Endothelial cell of umbilical vein (primary cell): ENCODE measurements around the gene ACOT7. TPM values are rescaled to one million over a fixed set of nuclear protein-coding genes. Genes with fewer than 3 reads are reported as not detected.

Experiments used
- BruUV-seq: library from RNA; stranded (reverse); fragments of 400-500 nt; replicated peaks from 2 replicates; lab custom pipeline; 2021; lab: Mats Ljungman, UMichigan
- CTCF ChIA-PET: fragments of 300-600, 350-600 bp; sonication (Branson Sonifier 250); formaldehyde crosslinking; loops from one replicate; lab custom pipeline; 2021; ENCODE audit warnings: antibody characterized with exemption, inconsistent platforms; lab: Charles Lee
- POLR2A ChIA-PET: fragments of 300-600, 350-600 bp; sonication (Branson Sonifier 250); formaldehyde crosslinking; loops from one replicate; lab custom pipeline; 2021; ENCODE audit warnings: antibody characterized with exemption, inconsistent platforms; lab: Charles Lee
- DNase-seq: peaks from one replicate; pipeline ENCODE4 v3.0.0-alpha.2; 2011; ENCODE audit warnings: low read depth, low spot score
- FAIRE-seq: peaks from 2 replicates; lab custom pipeline; 2011; peaks lifted over from hg19 to GRCh38; lab: Jason Lieb, UNC
- H2AFZ ChIP-seq: 2 replicates; pipeline ENCODE4 v1.6.0; 2012; ENCODE audit warnings: low read depth, low read length, control low read depth, inconsistent platforms
- H3K27ac ChIP-seq: 2 replicates; pipeline ENCODE4 v1.5.1; 2011; ENCODE audit warnings: low read depth, mild to moderate bottlenecking, control low read depth, low read length, moderate library complexity; ENCODE audit not compliant: insufficient read depth
- H3K27me3 ChIP-seq, 2 experiments: 2 replicates each; pipeline versions ENCODE4 v1.6.0 to v1.6.1; 2011; ENCODE audit warnings: low read length in 2 of 2, mixed read lengths in 1 of 2; ENCODE audit not compliant: control insufficient read depth in 2 of 2, insufficient read depth in 2 of 2
- H3K36me3 ChIP-seq, 2 experiments: 2 replicates in 1 of 2; 3 replicates in 1 of 2; pipeline ENCODE4 v1.5.1; 2011; ENCODE audit warnings: low read length in 2 of 2, mild to moderate bottlenecking in 1 of 2, moderate library complexity in 1 of 2; ENCODE audit not compliant: control insufficient read depth in 2 of 2, insufficient read depth in 2 of 2; ENCODE audit errors: extremely low read depth in 1 of 2
- H3K4me1 ChIP-seq: 3 replicates; pipeline ENCODE4 v1.5.1; 2011; ENCODE audit warnings: mild to moderate bottlenecking, low read length; ENCODE audit not compliant: control insufficient read depth, insufficient read depth; ENCODE audit errors: extremely low read depth
- H3K4me2 ChIP-seq: 2 replicates; pipeline ENCODE4 v1.6.1; 2011; ENCODE audit warnings: low read length, control low read depth, mixed read lengths; ENCODE audit not compliant: insufficient read depth
- H3K4me3 ChIP-seq, 3 experiments: fragments of 200-600 bp in 1 of 3; sonication (generic), shearing (Covaris generic) in 1 of 3; replicated peaks in 1 of 3; 2 replicates each; pipeline ENCODE4 v1.5.1; 2011 to 2016; ENCODE audit warnings: control low read depth in 3 of 3, low read length in 3 of 3, mild to moderate bottlenecking in 2 of 3, inconsistent platforms in 1 of 3, low read depth in 1 of 3, moderate library complexity in 1 of 3; ENCODE audit not compliant: insufficient read depth in 1 of 3
- H3K79me2 ChIP-seq: 2 replicates; pipeline ENCODE4 v1.6.0; 2012; ENCODE audit warnings: low read length, inconsistent platforms; ENCODE audit not compliant: control insufficient read depth, insufficient read depth
- H3K9ac ChIP-seq: replicated peaks from 2 replicates; pipeline ENCODE3; 2011; ENCODE audit warnings: low read length, control low read depth; ENCODE audit not compliant: insufficient read depth; ENCODE audit errors: extremely low read depth
- H3K9me1 ChIP-seq: replicated peaks from 3 replicates; pipeline ENCODE4 v1.6.0; 2011; ENCODE audit warnings: mild to moderate bottlenecking, low read length; ENCODE audit not compliant: control insufficient read depth, insufficient read depth; ENCODE audit errors: extremely low read depth
- H3K9me3 ChIP-seq: replicated peaks from 2 replicates; pipeline ENCODE4 v1.5.1; 2012; ENCODE audit warnings: low read length, inconsistent platforms; ENCODE audit not compliant: control insufficient read depth, insufficient read depth
- H4K20me1 ChIP-seq: replicated peaks from 2 replicates; pipeline ENCODE3; 2011; ENCODE audit warnings: mild to moderate bottlenecking, low read length; ENCODE audit not compliant: control insufficient read depth, insufficient read depth; ENCODE audit errors: extremely low read depth
- CTCF ChIP-seq, 2 donors: IDR thresholded peaks; 1 replicate in 1 of 2; 2 replicates in 1 of 2; pipeline ENCODE4 v1.5.1; 2011; ENCODE audit warnings: low read length in 2 of 2, mild to moderate bottlenecking in 2 of 2, moderate library complexity in 2 of 2, control low read depth in 1 of 2, inconsistent platforms in 1 of 2, low read depth in 1 of 2; ENCODE audit not compliant: insufficient read depth in 1 of 2; ENCODE audit errors: extremely low read depth in 1 of 2
- EZH2 ChIP-seq: IDR thresholded peaks from 2 replicates; pipeline ENCODE4 v1.6.1; 2012; ENCODE audit warnings: borderline replicate concordance, low read depth, mild to moderate bottlenecking, moderate library complexity, low read length, inconsistent platforms; ENCODE audit not compliant: severe bottlenecking
- FOS ChIP-seq: IDR thresholded peaks from 2 replicates; pipeline ENCODE4 v1.6.1; 2011; ENCODE audit warnings: mild to moderate bottlenecking, low read length, moderate library complexity, borderline replicate concordance; ENCODE audit not compliant: insufficient read depth
- GATA2 ChIP-seq: IDR thresholded peaks from 2 replicates; pipeline ENCODE4 v1.7.0; 2011; ENCODE audit warnings: low read depth, mild to moderate bottlenecking, moderate library complexity, mixed read lengths, low read length; ENCODE audit not compliant: insufficient read length, insufficient read depth
- JUN ChIP-seq: IDR thresholded peaks from 2 replicates; pipeline ENCODE4 v1.6.1; 2011; ENCODE audit warnings: borderline replicate concordance, low read depth; ENCODE audit not compliant: insufficient read length, insufficient read depth
- MAX ChIP-seq: IDR thresholded peaks from 2 replicates; pipeline ENCODE4 v1.6.1; 2011; ENCODE audit not compliant: insufficient read depth, insufficient read length
- MYC ChIP-seq: IDR thresholded peaks from one replicate; pipeline ENCODE4 v1.6.1; 2011; ENCODE audit warnings: mild to moderate bottlenecking, low read depth, low read length
- POLR2A ChIP-seq: IDR thresholded peaks from 2 replicates; pipeline ENCODE4 v1.6.1; 2012; ENCODE audit warnings: low read depth, mild to moderate bottlenecking, control low read depth, low read length
- POLR2AphosphoS5 ChIP-seq: IDR thresholded peaks from 2 replicates; pipeline ENCODE4 v1.6.1; 2012; ENCODE audit warnings: low read depth, mild to moderate bottlenecking, control low read depth, low read length, moderate library complexity; ENCODE audit not compliant: insufficient read depth
- dilution Hi-C: fragments of 300-500 bp; cut with MboI; formaldehyde crosslinking; loops from one replicate; pipeline ENCODE4 v1.15.0; 2019; ENCODE audit warnings: low sequenced_read_pairs; ENCODE audit not compliant: extremely low pct_ligation_motif_present
- intact Hi-C: fragments of 100-400 bp; cut with micrococcal nuclease; formaldehyde crosslinking; loops from one replicate; pipeline ENCODE4 v1.10.0; 2022
- polyA plus RNA-seq, 4 experiments: library from polyadenylated mRNA; depleted of rRNA in 3 of 4; stranded (reverse) in 3 of 4; unstranded in 1 of 4; fragments of >200 nt; gene quantifications; 2 replicates each; pipeline versions ENCODE4 v1.2.1 to v1.2.3, GENCODE V29; 2011 to 2012; ENCODE audit warnings: missing spikeins in 1 of 4
- total RNA-seq: library from RNA; stranded (reverse); gene quantifications from 2 replicates; pipeline ENCODE4 v1.2.3, GENCODE V29; 2021

The ACOT7 gene
- total and polyA plus RNA-seq, 2 donors (not counting 3 experiments of a cell fraction or from before 2014, with no cell fraction given): 69.4 to 105 TPM

- CTCF ChIA-PET: no interaction called here
- Histone ChIP-seq H3K36me3 (no peaks in the 10 kb centered on the region), H3K4me3 (no peak overlapping the region), H3K27me3 (no peaks in the 10 kb centered on the region), H3K9ac (no peak overlapping the region), H3K27ac (no peak overlapping the region), H3K79me2 (no peaks in the 10 kb centered on the region), H3K9me1 (no peaks in the 10 kb centered on the region), H3K4me2 (no peak overlapping the region), H2AFZ (no peak overlapping the region), H3K9me3 (no peaks in the 10 kb centered on the region), H3K4me1 (peaks cover 12% of the 10 kb centered on the region), H4K20me1 (no peaks in the 10 kb centered on the region)
- POLR2A ChIA-PET: no interaction called here
- no peak for DNase-seq
- intact Hi-C loops: no loop called here
- no TSS peak for BruUV-seq
- no peak for FAIRE-seq
- TF ChIP-seq JUN (no peak), POLR2AphosphoS5 (no peak), MYC (no peak), FOS (no peak), EZH2 (no peak), POLR2A (no peak), CTCF (IDR thresholded peaks at IDR 0.05; ENCODE audit: extremely low read depth in 1 of 2, insufficient read depth in 1 of 2, low read depth in 1 of 2, low read length in 2 of 2) (no peak), MAX (no peak), GATA2 (no peak)
- dilution Hi-C loops: no loop called here
Measured at GRCh38 chr1:6313393-6314200, 80.0 kb downstream of the ACOT7 start.
